ENCODE results near the gene CORIN.
"Not testable (repeated sequence)": the region's sequence is repeated elsewhere in the genome, so short reads cannot be mapped to it uniquely, and the experiment has no call there.

Gene CORIN

DNA sequence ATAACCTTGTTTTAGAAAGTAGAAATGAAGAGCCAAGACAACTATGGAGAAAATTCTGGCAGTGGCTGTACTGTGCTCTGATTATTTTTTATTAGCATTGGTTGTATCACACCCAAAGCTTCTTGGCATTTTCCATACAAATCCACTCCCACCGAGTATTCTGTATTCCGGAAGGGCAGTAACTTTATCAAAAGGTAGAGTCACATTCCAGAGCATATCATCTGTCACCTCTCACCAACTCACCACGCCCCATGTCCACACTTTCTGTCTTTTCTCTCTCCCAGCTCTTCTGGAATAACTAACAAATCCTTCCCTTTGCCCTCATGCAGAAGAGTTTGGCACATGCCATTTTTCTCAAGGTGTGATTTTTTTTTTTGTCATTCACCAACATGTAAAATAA is 52.7 kb downstream of the CORIN start:
- H3K27ac ChIP-seq (ENCODE audit: insufficient read depth in 1 of 2, low read depth in 1 of 2, low read length in 2 of 2, poor library complexity in 1 of 2, severe bottlenecking in 2 of 2): no peak overlapping the region
- no peaks in the 10 kb centered on the region for H3K27me3 ChIP-seq (replicated peaks in 2 of 5; ENCODE audit: control insufficient read depth in 4 of 5, insufficient read depth in 5 of 5, low read length in 4 of 5)
- no peaks in the 10 kb centered on the region for H3K36me3 ChIP-seq (ENCODE audit: control insufficient read depth in 4 of 4, insufficient read depth in 4 of 4, low read length in 3 of 4)
- no peak overlapping the region for H3K4me3 ChIP-seq (ENCODE audit: control insufficient read depth in 1 of 7, extremely low read depth in 1 of 7, insufficient read depth in 4 of 7, low read depth in 2 of 7, low read length in 6 of 7)
- CTCF ChIA-PET: interaction anchor here (1.3 kb wide), 1 partner anchor 34 kb away, joined by 3 read pairs; no protein-coding TSS in a partner anchor
- DNase-seq: no peak
- no peaks in the 10 kb centered on the region for H3K4me1 ChIP-seq (ENCODE audit: control extremely low read depth in 1 of 4, control insufficient read depth in 4 of 4, insufficient read depth in 4 of 4, low read length in 3 of 4)
- 94% methylated on average over 3 of the region's 3 CpGs for WGBS (ENCODE audit: insufficient coverage)
- no peaks in the 10 kb centered on the region for H3K9me3 ChIP-seq (ENCODE audit: control extremely low read depth in 1 of 5, control insufficient read depth in 4 of 5, insufficient read depth in 2 of 5, low read depth in 1 of 5, low read length in 4 of 5)
- POLR2A ChIA-PET: no interaction called here

GRCh38 chr4:47784222-47784621 is 53.6 kb downstream of the CORIN start:
- ChIA-PET POLR2A (no interaction called here), CTCF (no interaction called here)
- H3K36me3 ChIP-seq (ENCODE audit: control insufficient read depth in 4 of 4, insufficient read depth in 4 of 4, low read length in 3 of 4): no peaks in the 10 kb centered on the region
- no peaks in the 10 kb centered on the region for H3K9me3 ChIP-seq (ENCODE audit: control extremely low read depth in 1 of 5, control insufficient read depth in 4 of 5, insufficient read depth in 2 of 5, low read depth in 1 of 5, low read length in 4 of 5)
- no peaks in the 10 kb centered on the region for H3K4me1 ChIP-seq (ENCODE audit: control extremely low read depth in 1 of 4, control insufficient read depth in 4 of 4, insufficient read depth in 4 of 4, low read length in 3 of 4)
- no peak overlapping the region for H3K27ac ChIP-seq (ENCODE audit: insufficient read depth in 1 of 2, low read depth in 1 of 2, low read length in 2 of 2, poor library complexity in 1 of 2, severe bottlenecking in 2 of 2)
- no peak overlapping the region for H3K4me3 ChIP-seq (ENCODE audit: control insufficient read depth in 1 of 7, extremely low read depth in 1 of 7, insufficient read depth in 4 of 7, low read depth in 2 of 7, low read length in 6 of 7)
- no peak for DNase-seq
- no peaks in the 10 kb centered on the region for H3K27me3 ChIP-seq (replicated peaks in 2 of 5; ENCODE audit: control insufficient read depth in 4 of 5, insufficient read depth in 5 of 5, low read length in 4 of 5)

GRCh38 chr4:47776353-47776752 is 61.5 kb downstream of the CORIN start:
- Histone ChIP-seq H3K4me3 (ENCODE audit: control insufficient read depth in 1 of 7, extremely low read depth in 1 of 7, insufficient read depth in 4 of 7, low read depth in 2 of 7, low read length in 6 of 7) (no peak overlapping the region), H3K4me1 (ENCODE audit: control extremely low read depth in 1 of 4, control insufficient read depth in 4 of 4, insufficient read depth in 4 of 4, low read length in 3 of 4) (no peaks in the 10 kb centered on the region), H3K27ac (ENCODE audit: insufficient read depth in 1 of 2, low read depth in 1 of 2, low read length in 2 of 2, poor library complexity in 1 of 2, severe bottlenecking in 2 of 2) (no peak overlapping the region), H3K9me3 (ENCODE audit: control extremely low read depth in 1 of 5, control insufficient read depth in 4 of 5, insufficient read depth in 2 of 5, low read depth in 1 of 5, low read length in 4 of 5) (no peaks in the 10 kb centered on the region), H3K36me3 (ENCODE audit: control insufficient read depth in 4 of 4, insufficient read depth in 4 of 4, low read length in 3 of 4) (no peaks in the 10 kb centered on the region), H3K27me3 (replicated peaks in 2 of 5; ENCODE audit: control insufficient read depth in 4 of 5, insufficient read depth in 5 of 5, low read length in 4 of 5) (no peaks in the 10 kb centered on the region)
- ChIA-PET CTCF (no interaction called here), POLR2A (no interaction called here)
- WGBS (ENCODE audit: insufficient coverage): 100% methylated on average over 1 of the region's 2 CpGs
- DNase-seq: no peak

DNA sequence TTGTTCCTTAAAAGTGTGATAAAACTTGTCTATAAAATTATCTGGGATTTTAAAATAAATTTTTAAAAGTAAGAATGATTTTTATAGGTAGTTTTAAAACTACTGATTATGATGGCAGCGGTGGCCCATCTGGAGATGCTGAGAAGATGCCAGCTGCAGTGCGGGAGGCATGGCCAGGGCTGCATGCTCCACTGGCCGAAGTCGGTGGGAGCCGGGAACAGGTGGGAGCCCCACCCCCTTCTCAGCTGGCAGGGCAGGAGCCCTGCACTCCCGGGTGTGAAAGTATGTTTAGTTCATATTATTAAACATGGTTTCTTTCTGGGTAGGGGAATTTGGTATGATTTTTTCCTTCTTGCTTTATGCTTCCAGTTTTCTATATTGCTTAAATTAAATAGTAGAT is 63.8 kb downstream of the CORIN start:
- Histone ChIP-seq H3K4me1 (ENCODE audit: control extremely low read depth in 1 of 4, control insufficient read depth in 4 of 4, insufficient read depth in 4 of 4, low read length in 3 of 4) (no peaks in the 10 kb centered on the region), H3K27ac (ENCODE audit: insufficient read depth in 1 of 2, low read depth in 1 of 2, low read length in 2 of 2, poor library complexity in 1 of 2, severe bottlenecking in 2 of 2) (no peak overlapping the region), H3K9me3 (ENCODE audit: control extremely low read depth in 1 of 5, control insufficient read depth in 4 of 5, insufficient read depth in 2 of 5, low read depth in 1 of 5, low read length in 4 of 5) (no peaks in the 10 kb centered on the region), H3K27me3 (replicated peaks in 2 of 5; ENCODE audit: control insufficient read depth in 4 of 5, insufficient read depth in 5 of 5, low read length in 4 of 5) (no peaks in the 10 kb centered on the region), H3K36me3 (ENCODE audit: control insufficient read depth in 4 of 4, insufficient read depth in 4 of 4, low read length in 3 of 4) (no peaks in the 10 kb centered on the region), H3K4me3 (ENCODE audit: control insufficient read depth in 1 of 7, extremely low read depth in 1 of 7, insufficient read depth in 4 of 7, low read depth in 2 of 7, low read length in 6 of 7) (no peak overlapping the region)
- CTCF ChIA-PET: no interaction called here
- POLR2A ChIA-PET: no interaction called here
- DNase-seq: no peak
- WGBS (ENCODE audit: insufficient coverage): 96% methylated on average over 3 of the region's 6 CpGs

- Histone ChIP-seq H3K36me3 (ENCODE audit: control insufficient read depth in 4 of 4, insufficient read depth in 4 of 4, low read length in 3 of 4) (no peaks in the 10 kb centered on the region), H3K27me3 (replicated peaks in 2 of 5; ENCODE audit: control insufficient read depth in 4 of 5, insufficient read depth in 5 of 5, low read length in 4 of 5) (no peaks in the 10 kb centered on the region), H3K4me1 (ENCODE audit: control extremely low read depth in 1 of 4, control insufficient read depth in 4 of 4, insufficient read depth in 4 of 4, low read length in 3 of 4) (no peaks in the 10 kb centered on the region), H3K9me3 (ENCODE audit: control extremely low read depth in 1 of 5, control insufficient read depth in 4 of 5, insufficient read depth in 2 of 5, low read depth in 1 of 5, low read length in 4 of 5) (no peaks in the 10 kb centered on the region), H3K27ac (ENCODE audit: insufficient read depth in 1 of 2, low read depth in 1 of 2, low read length in 2 of 2, poor library complexity in 1 of 2, severe bottlenecking in 2 of 2) (no peak overlapping the region), H3K4me3 (ENCODE audit: control insufficient read depth in 1 of 7, extremely low read depth in 1 of 7, insufficient read depth in 4 of 7, low read depth in 2 of 7, low read length in 6 of 7) (no peak overlapping the region)
- ChIA-PET POLR2A (no interaction called here), CTCF (interaction anchor here (1.6 kb wide), 1 partner anchor 17 kb away, joined by 3 read pairs; no protein-coding TSS in a partner anchor)
- no peak for DNase-seq
- WGBS (ENCODE audit: insufficient coverage): 77% methylated on average over 1 of the region's 1 CpG
These were observed 66.8 kb downstream of the CORIN start for GRCh38 chr4:47771020-47771419.

DNA sequence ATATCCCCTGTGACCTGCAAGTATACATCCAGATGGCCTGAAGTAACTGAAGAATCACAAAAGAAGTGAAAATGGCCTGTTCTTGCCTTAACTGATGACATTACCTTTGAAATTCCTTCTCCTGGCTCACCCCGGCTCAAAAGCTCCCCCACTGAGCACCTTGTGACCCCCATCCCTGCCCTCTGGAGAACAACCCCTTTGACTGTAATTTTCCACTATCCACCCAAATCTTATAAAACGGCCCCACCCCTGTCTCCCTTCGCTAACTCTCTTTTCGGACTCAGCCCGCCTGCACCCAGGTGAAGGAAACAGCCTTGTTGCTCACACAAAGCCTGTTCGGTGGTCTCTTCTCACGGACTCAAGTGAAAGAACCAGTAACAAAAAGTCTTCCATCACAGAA is 69.9 kb downstream of the CORIN start:
- CTCF ChIA-PET; POLR2A ChIA-PET; H3K27ac ChIP-seq (ENCODE audit: insufficient read depth in 1 of 2, low read depth in 1 of 2, low read length in 2 of 2, poor library complexity in 1 of 2, severe bottlenecking in 2 of 2); H3K4me3 ChIP-seq (ENCODE audit: control insufficient read depth in 1 of 7, extremely low read depth in 1 of 7, insufficient read depth in 4 of 7, low read depth in 2 of 7, low read length in 6 of 7); H3K9me3 ChIP-seq (ENCODE audit: control extremely low read depth in 1 of 5, control insufficient read depth in 4 of 5, insufficient read depth in 2 of 5, low read depth in 1 of 5, low read length in 4 of 5); H3K4me1 ChIP-seq (ENCODE audit: control extremely low read depth in 1 of 4, control insufficient read depth in 4 of 4, insufficient read depth in 4 of 4, low read length in 3 of 4); H3K36me3 ChIP-seq (ENCODE audit: control insufficient read depth in 4 of 4, insufficient read depth in 4 of 4, low read length in 3 of 4); DNase-seq; H3K27me3 ChIP-seq (replicated peaks in 2 of 5; ENCODE audit: control insufficient read depth in 4 of 5, insufficient read depth in 5 of 5, low read length in 4 of 5): not testable (repeated sequence)
- WGBS (ENCODE audit: insufficient coverage): 100% methylated on average over 5 of the region's 7 CpGs

DNA sequence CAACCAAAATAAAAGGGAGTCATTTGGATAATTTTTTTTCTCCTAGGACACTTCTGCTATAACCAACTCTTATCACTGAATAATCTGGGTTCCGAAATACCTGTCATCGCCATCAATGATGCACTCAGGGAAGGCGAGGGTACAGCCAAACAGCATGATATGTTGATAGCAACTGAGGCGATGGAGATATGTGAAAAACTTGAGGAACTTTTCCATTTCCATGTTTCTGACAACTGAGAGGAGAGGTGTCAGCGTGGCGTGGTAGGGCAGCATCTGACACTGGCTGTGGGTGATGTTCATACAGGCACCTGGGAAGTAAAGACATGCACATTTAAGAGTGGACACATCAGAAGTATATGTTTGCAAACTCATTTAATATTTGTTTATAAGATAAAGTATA is 74.6 kb downstream of the CORIN start:
- H3K27me3 ChIP-seq (replicated peaks in 2 of 5; ENCODE audit: control insufficient read depth in 4 of 5, insufficient read depth in 5 of 5, low read length in 4 of 5): no peaks in the 10 kb centered on the region
- no peak overlapping the region for H3K4me3 ChIP-seq (ENCODE audit: control insufficient read depth in 1 of 7, extremely low read depth in 1 of 7, insufficient read depth in 4 of 7, low read depth in 2 of 7, low read length in 6 of 7)
- CTCF ChIA-PET: no interaction called here
- 96% methylated on average over 4 of the region's 6 CpGs for WGBS (ENCODE audit: insufficient coverage)
- H3K36me3 ChIP-seq (ENCODE audit: control insufficient read depth in 4 of 4, insufficient read depth in 4 of 4, low read length in 3 of 4): no peaks in the 10 kb centered on the region
- POLR2A ChIA-PET: no interaction called here
- no peak overlapping the region for H3K27ac ChIP-seq (ENCODE audit: insufficient read depth in 1 of 2, low read depth in 1 of 2, low read length in 2 of 2, poor library complexity in 1 of 2, severe bottlenecking in 2 of 2)
- H3K9me3 ChIP-seq (ENCODE audit: control extremely low read depth in 1 of 5, control insufficient read depth in 4 of 5, insufficient read depth in 2 of 5, low read depth in 1 of 5, low read length in 4 of 5): no peaks in the 10 kb centered on the region
- no peak for DNase-seq
- H3K4me1 ChIP-seq (ENCODE audit: control extremely low read depth in 1 of 4, control insufficient read depth in 4 of 4, insufficient read depth in 4 of 4, low read length in 3 of 4): no peaks in the 10 kb centered on the region
